Measurements from ENCODE around the gene ADA.
"Not testable (repeated sequence)": the region's sequence is repeated elsewhere in the genome, so short reads cannot be mapped to it uniquely, and the experiment has no call there.

Gene ADA

DNA sequence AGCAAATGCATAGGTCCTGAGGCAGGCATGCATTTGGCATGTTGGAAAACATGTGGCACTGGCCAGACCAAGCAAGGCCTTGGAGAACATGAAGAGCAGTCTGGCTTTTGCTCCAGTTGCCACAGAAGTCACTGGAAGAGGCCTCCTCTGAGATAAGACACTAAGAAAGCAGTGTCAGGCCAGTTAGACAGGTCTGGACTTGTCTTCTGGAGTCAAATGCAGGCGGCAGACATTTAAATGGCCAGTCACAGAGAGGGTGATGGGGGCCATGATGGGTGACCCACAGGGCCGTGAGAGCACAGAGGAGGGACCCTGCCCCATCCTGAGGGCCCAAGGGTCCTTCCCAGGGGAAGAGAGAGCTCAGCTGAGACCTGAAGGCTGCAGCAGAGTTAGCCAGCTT lies 26.7 kb upstream of the ADA start:
- DNase-seq = no peak

- not testable (repeated sequence) for DNase-seq
Observed at GRCh38 chr20:44672318-44672902, 20.9 kb upstream of the ADA start.

GRCh38 chr20:44671541-44671940 lies 20.0 kb upstream of the ADA start:
- DNase-seq = peak; percentile 42

DNA sequence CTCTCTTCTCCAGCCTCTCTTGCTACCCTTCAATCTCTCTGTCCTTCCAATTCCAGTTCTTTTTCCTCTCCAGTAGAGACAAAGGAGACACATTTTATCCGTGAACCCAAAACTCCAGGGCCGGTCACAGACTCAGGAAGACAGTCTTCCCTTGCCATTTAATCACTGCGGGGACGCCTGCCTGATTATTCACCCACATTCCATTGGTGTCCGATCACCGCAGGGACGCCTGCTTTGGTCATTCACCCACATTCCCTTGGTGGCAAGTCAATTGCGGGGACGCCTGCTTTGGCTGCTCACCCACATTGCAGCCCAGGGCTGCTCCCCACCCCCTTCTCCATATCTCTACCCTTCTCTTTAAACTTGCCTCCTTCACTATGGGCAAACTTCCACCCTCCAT lies 19.4 kb upstream of the ADA start:
- DNase-seq = not testable (repeated sequence)

DNA sequence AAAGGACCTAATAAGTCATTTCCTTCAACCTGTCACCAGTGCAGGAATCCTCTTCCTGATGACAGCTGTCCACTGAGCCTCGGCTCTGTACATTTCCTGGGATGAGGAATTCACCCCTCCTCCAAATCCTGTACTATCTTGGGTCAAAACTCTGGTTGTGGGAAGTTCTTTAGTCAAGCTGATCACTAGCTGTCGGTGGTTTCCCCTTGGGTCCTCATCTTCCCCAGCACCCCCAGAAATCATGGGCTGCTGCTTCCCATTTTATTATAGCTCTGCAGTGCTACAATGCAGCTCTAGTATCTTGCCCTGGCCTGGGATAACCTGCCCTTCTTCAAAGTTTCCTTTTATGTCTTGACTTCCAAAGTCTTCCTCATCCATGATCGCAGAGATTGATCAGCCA lies 14.6 kb upstream of the ADA start:
- DNase-seq = no peak

- DNase-seq = no peak
Observed at GRCh38 chr20:44664131-44664530, 12.6 kb upstream of the ADA start.

DNA sequence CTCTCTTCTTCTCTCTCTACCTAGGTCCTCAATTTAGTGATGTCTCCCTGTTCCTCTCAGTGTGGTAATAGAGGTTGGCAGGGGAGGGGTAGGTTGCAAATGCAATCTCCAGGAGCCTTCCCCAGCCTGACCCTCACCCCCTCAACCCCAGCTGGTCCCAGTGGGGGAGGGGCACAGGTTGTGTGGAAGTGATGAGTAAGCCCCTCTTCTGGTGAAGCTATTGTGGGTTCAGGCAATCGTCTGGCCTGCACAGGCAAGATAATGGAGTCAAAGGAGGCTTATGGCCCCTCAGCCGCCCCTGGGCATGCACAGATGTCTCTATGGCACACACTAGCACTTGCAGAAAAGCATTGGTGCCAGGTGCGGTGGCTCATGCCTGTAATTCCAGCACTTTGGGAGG lies 10.8 kb upstream of the ADA start:
- no peak for DNase-seq

GRCh38 chr20:44660581-44660980 lies 9.1 kb upstream of the ADA start:
- DNase-seq = no peak

GRCh38 chr20:44659931-44660330 lies 8.4 kb upstream of the ADA start:
- DNase-seq = no peak

- no peak for DNase-seq
Observed at GRCh38 chr20:44658810-44659209, 7.3 kb upstream of the ADA start.

DNA sequence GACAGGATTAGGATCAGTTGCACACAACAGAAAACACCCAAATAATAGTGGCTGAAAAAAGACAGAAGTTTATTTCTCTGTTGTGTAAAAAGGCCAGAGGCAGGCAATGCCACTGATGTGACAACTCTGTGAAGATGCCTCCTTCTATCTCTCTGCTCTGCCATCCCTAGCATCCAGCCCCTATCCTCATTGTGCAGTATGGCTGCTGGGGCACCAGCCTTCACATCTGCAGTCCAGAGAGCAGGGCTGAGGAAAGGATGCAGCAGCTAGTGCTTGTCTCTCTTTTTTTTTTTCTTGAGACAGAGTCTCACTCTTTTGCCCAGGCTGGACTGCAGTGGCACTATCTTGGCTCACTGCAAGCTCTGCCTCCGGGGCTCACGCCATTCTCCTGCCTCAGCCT lies 6.4 kb upstream of the ADA start:
- DNase-seq = no peak

- no peak for DNase-seq
Observed at GRCh38 chr20:44656448-44656847, 4.9 kb upstream of the ADA start.

DNA sequence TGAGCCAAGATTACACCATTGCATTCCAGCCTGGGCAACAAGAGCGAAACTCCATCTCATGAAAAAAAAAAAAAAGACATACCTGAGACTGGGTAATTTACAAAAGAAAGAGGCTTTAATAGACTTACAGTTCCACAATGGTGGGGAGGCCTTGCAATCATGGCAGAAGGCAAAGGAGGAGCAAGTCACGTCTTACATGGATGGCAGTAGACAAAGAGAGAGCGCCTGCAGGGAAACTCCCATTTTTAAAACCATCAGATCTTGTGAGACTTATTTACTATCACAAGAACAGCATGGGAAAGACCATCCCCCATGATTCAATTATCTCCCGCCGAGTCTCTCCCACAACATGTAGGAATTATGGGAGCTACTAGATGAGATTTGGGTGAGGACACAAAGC lies 2.7 kb upstream of the ADA start:
- not testable (repeated sequence) for DNase-seq

- no peak for DNase-seq
Observed at GRCh38 chr20:44653546-44653945, 2.0 kb upstream of the ADA start.

GRCh38 chr20:44651434-44651683 lies 140 bp downstream of the ADA start:
- no peak for DNase-seq

GRCh38 chr20:44650771-44651433 lies 597 bp downstream of the ADA start:
- peak; percentile 39 for DNase-seq

DNA sequence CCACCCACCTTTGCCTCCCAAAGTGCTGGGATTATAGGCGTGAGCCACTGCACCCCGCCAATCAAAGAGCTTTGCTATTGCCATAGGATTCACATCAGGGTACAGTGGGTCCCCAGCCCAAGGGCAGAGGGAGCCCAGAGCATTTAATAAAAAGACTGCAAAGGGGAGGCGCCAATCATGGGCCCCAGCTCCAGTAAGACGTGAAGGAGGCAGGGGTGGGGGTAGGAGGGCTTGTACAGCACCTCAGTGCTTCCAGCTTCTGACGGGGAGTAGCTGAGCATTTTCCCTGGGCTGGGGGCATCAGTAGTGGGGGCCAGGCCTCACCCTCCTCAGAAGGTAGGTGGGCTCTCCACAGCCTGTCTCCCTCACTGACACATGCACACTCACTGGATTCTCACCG lies 1.5 kb downstream of the ADA start:
- DNase-seq = no peak

- DNase-seq = no peak
Observed at GRCh38 chr20:44649126-44649525, 2.4 kb downstream of the ADA start.

DNA sequence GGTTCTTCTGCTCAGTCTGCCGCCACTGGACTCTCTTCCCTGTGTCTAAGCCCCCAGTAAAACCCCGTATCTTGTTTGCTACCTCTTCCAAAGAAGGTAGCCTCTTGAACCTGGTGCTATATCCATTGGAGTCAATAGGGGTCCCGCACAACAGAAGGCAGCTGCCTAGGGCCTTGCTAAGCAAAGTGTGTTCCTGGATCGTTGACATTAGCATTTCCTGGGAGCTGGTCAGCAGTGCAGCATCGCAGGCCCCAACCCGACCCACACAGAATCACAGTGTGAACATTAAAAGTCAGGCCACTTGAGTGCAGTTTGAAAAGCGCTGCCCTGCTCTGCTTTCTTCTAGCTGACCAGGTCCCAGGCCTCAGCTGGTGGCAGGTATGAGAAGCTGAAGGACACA lies 2.9 kb downstream of the ADA start:
- DNase-seq = no peak

DNA sequence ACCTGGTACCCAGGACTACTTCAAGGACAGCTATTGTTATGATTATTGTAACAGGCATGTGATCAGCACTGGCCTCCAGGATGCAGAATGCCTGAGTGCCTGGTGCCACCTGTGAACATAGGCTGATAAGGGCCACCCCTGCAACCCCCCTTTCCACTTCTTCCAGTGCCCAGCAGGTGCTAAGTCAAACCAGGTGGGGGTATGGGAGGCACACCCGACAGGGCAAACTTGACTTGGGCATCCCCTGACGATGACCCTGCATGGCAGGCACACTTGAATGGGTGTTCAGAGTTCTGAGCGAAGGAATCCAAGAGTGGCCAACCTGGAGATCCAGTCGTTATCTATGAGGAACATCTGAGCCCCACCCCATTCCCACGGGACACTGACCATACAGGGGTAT lies 3.4 kb downstream of the ADA start:
- DNase-seq = no peak

DNA sequence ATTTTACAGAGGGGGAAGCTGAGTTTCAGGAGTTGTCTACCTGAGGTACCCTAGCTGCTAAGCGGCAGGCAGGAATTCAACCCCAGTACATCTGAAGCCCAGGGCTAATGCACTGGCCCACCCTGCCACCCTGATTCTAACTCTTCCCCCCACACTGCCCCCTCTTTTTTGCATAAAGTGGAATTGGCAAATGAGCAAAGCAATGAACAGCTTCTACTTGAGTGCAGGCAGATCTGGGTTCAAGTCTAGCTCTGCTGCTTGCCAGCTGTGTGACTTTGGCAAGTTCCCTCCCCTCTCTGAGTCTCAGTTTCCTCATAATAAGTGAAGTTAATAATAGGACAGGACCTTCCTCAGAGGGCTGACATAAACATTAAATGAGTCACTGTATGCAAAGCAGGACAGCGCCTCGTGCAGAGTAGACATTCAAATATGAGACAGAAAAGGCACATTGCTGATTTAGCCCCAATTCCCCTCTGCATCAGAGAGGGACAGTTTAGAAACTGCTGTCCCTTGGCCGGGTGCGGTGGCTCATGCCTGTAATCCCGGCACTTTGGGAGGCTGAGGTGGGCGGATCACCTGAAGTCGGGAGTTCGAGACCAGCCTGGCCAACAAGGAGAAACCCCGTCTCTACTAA lies 4.7 kb downstream of the ADA start:
- DNase-seq = no peak

- DNase-seq = no peak
Observed at GRCh38 chr20:44646023-44646640, 5.4 kb downstream of the ADA start.

DNA sequence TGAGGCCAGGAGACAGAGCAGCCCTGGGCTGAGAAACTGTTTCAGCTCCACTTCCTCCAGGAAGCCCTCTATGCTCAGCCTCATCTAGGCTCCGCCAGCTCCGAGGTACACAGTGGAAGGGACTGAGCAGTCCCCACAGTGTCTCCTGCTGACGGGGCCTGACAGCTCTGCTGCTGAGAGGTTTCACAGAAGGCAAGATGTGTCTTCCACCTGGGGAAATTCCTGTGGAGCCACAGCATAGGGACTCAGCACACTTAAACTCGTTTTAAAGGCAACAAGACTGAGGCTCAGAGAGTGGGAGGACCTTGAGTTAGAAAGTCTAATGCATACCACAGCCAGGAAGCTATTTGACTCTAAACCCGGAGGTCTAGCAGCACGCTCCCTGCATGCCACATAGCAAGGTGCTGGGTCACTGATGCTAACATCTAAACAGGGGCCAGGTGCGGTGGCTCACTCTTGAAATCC lies 6.8 kb downstream of the ADA start:
- peak; percentile 35 for DNase-seq

DNA sequence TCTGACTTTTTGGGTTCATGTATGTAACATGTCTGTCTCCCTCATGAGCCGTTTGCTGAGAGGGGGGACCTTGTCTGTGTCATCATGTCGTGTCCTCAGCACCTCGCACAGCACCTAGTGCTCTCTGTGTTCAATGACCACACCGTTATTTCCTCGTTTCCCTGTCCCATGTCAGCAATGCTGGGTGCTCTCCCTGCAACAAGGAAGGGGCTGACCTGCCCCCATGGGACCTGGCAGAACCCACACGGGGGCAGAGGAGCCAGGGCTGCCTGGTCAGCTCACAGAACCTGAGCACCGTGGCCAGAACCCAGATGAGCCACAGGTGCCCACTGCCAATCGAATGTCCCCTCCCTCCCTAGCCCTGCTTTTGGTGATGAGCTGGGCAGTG lies 7.3 kb downstream of the ADA start:
- DNase-seq = peak; percentile 4
